Memory B cell (primary cell): ENCODE results near the gene MTUS2.

Experiments used
- ATAC-seq: fragments of 150-1000 bp; cut with Tn5 transposase; 2 replicates; pipeline ENCODE4 v1.10.0; 2021; ENCODE audit warnings: low read depth, mild to moderate bottlenecking, moderate library complexity
- DNase-seq, 2 donors: peaks; one replicate each; pipeline ENCODE4 v3.0.0; 2022; ENCODE audit warnings: low spot score in 2 of 2
- H3K27ac Mint-ChIP-seq: one replicate; pipeline ENCODE4 v1.8.0; 2022; ENCODE audit warnings: mild to moderate bottlenecking, moderate library complexity, mixed read lengths
- H3K27me3 Mint-ChIP-seq: one replicate; pipeline ENCODE4 v1.8.0; 2022; ENCODE audit warnings: mixed read lengths
- H3K36me3 Mint-ChIP-seq: one replicate; pipeline ENCODE4 v1.8.0; 2022; ENCODE audit warnings: mild to moderate bottlenecking, mixed read lengths
- H3K4me1 Mint-ChIP-seq: one replicate; pipeline ENCODE4 v1.8.0; 2022; ENCODE audit warnings: mixed read lengths
- H3K4me3 Mint-ChIP-seq: one replicate; pipeline ENCODE4 v1.8.0; 2022; ENCODE audit warnings: mild to moderate bottlenecking, moderate library complexity, mixed read lengths
- H3K9me3 Mint-ChIP-seq: one replicate; pipeline ENCODE4 v1.8.0; 2022; ENCODE audit warnings: mixed read lengths

MTUS2 gene

GRCh38 chr13:29493796-29494195 is 673.7 kb downstream of the MTUS2 start:
- Mint-ChIP-seq H3K27me3 (no peaks in the 10 kb centered on the region), H3K36me3 (no peaks in the 10 kb centered on the region), H3K9me3 (no peaks in the 10 kb centered on the region), H3K27ac (peak overlapping the region; percentile 45), H3K4me3 (no peak overlapping the region), H3K4me1 (peaks cover 23% of the 10 kb centered on the region)
- DNase-seq = no peak
- no peak for ATAC-seq

GRCh38 chr13:29494520-29494919 is 674.4 kb downstream of the MTUS2 start:
- Mint-ChIP-seq H3K36me3 (no peaks in the 10 kb centered on the region), H3K4me1 (peaks cover 23% of the 10 kb centered on the region), H3K4me3 (no peak overlapping the region), H3K9me3 (no peaks in the 10 kb centered on the region), H3K27me3 (no peaks in the 10 kb centered on the region), H3K27ac (peak overlapping the region; percentile 45)
- DNase-seq (no peak), ATAC-seq (peak; percentile 23)

DNA sequence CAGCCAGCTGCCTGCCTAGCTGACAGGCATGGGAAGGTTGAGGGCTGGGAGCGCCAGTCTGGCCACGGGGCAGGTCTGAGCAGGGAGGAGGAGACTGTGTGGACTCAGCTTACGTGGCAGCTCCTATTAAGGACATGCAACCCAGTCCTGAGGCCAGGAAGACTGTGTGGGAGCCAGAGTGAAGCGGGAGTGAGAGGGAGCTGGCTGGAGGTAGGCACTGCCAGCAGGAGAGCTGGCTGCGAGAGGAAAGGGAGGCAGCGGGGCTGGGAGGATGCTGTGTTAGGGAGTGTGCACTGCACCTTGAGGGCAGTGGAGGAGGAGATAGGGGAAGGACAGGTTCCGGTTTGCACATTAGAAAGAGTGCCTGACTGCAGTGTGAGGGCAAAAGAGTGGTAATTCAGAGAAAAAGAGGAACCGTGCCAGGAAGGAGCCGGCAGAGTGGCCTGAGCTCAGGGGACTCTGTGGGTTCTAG is 676.1 kb downstream of the MTUS2 start:
- peak; percentile 33 to 47 for DNase-seq
- peak overlapping the region; percentile 3 for H3K27ac Mint-ChIP-seq
- peak; percentile 76 for ATAC-seq
- H3K9me3 Mint-ChIP-seq = no peaks in the 10 kb centered on the region
- H3K27me3 Mint-ChIP-seq = no peaks in the 10 kb centered on the region
- H3K4me3 Mint-ChIP-seq = peak overlapping the region; percentile 78
- H3K36me3 Mint-ChIP-seq = no peaks in the 10 kb centered on the region
- peaks cover 23% of the 10 kb centered on the region for H3K4me1 Mint-ChIP-seq

DNA sequence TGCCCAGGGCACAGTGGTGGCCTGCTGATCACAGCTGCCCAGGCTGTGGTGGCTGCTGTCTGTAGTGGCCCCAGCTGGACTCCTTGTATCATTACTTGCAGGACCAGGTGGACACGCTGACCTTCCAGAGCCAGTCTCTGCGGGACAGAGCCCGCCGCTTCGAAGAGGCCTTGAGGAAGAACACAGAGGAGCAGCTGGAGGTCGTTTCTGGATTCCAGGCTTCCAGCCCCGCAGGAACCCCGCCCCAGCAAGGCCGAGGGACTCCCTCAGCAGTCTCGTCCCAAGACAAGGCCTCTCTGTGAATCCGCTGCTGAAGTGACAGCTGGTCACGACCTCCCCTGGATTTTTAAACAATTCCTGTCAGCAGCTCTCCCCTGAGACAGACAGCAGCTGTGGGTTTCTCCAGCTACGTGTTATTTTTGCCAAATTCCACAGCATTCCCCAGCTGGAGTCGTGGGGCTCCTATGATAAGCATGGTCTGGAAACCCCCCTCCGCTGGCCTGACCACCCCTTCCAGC is 677.1 kb downstream of the MTUS2 start:
- Mint-ChIP-seq H3K4me1 (peaks cover 23% of the 10 kb centered on the region), H3K27me3 (peaks cover 3% of the 10 kb centered on the region), H3K9me3 (no peaks in the 10 kb centered on the region), H3K4me3 (no peak overlapping the region), H3K27ac (no peak overlapping the region), H3K36me3 (no peaks in the 10 kb centered on the region)
- ATAC-seq (no peak), DNase-seq (no peak)

GRCh38 chr13:29498426-29499040 is 678.4 kb downstream of the MTUS2 start:
- DNase-seq = no peak
- H3K36me3 Mint-ChIP-seq = no peaks in the 10 kb centered on the region
- H3K4me3 Mint-ChIP-seq = no peak overlapping the region
- peaks cover 26% of the 10 kb centered on the region for H3K4me1 Mint-ChIP-seq
- peaks cover 5% of the 10 kb centered on the region for H3K27me3 Mint-ChIP-seq
- no peaks in the 10 kb centered on the region for H3K9me3 Mint-ChIP-seq
- ATAC-seq = no peak
- no peak overlapping the region for H3K27ac Mint-ChIP-seq

DNA sequence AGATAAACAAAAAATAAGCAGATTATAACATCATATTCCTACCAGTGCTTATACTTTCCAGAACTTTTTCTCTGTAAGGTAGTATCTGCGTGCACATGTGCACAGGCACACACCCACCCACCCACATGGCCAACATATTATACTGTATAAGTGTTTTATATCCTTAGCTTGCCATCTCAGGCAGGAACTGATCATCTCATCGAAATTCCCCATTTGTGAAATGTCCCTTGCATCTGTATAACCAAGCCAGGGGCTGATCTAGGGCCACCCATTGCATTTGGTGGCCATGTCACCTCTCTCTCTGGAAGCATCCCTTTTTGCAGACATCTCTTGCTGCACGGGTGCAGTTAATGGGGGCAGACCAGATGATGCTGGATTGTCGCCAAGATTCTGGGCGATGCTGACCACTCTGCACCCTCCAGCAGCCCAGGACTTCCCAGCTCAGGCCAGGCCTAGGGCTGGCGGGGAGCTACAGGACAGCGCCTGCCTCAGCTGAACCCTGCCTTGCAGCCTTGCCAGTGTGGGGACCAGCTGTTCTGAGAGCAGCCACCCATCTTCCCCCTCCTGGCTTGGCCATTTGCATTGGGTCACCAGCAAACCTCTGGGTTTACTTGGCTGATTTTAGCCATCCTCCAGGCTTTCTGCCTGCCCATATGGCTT is 679.5 kb downstream of the MTUS2 start:
- Mint-ChIP-seq H3K9me3 (no peaks in the 10 kb centered on the region), H3K27ac (no peak overlapping the region), H3K4me3 (no peak overlapping the region), H3K27me3 (peaks cover 7% of the 10 kb centered on the region), H3K36me3 (no peaks in the 10 kb centered on the region), H3K4me1 (peaks cover 21% of the 10 kb centered on the region)
- ATAC-seq (no peak), DNase-seq (no peak)

- Mint-ChIP-seq H3K9me3 (no peaks in the 10 kb centered on the region), H3K27me3 (peaks cover 8% of the 10 kb centered on the region), H3K4me1 (peaks cover 20% of the 10 kb centered on the region), H3K4me3 (no peak overlapping the region), H3K27ac (no peak overlapping the region), H3K36me3 (no peaks in the 10 kb centered on the region)
- DNase-seq (no peak), ATAC-seq (no peak)
Observed at GRCh38 chr13:29500386-29500785, 680.2 kb downstream of the MTUS2 start.

DNA sequence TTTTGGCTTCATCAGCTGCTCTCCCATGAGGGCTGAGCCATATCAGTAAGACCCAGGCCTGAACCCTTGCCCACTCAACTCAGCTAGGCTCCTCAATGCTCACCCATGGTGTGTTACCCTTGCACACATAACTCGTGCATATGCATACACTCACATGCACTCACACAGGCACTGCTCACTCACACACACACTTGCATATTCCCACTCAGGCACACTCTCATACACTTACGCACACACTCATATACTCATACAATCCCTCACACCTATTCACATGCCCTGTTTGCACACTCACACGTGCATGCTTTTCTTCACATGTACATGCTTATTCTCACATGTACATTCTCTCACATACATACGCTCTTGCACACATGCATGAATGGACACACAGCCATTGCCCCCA is 681.5 kb downstream of the MTUS2 start:
- no peak overlapping the region for H3K4me3 Mint-ChIP-seq
- H3K27me3 Mint-ChIP-seq = peaks cover 11% of the 10 kb centered on the region
- no peak overlapping the region for H3K27ac Mint-ChIP-seq
- no peak for DNase-seq
- H3K4me1 Mint-ChIP-seq = peaks cover 7% of the 10 kb centered on the region
- H3K36me3 Mint-ChIP-seq = no peaks in the 10 kb centered on the region
- no peaks in the 10 kb centered on the region for H3K9me3 Mint-ChIP-seq
- no peak for ATAC-seq

DNA sequence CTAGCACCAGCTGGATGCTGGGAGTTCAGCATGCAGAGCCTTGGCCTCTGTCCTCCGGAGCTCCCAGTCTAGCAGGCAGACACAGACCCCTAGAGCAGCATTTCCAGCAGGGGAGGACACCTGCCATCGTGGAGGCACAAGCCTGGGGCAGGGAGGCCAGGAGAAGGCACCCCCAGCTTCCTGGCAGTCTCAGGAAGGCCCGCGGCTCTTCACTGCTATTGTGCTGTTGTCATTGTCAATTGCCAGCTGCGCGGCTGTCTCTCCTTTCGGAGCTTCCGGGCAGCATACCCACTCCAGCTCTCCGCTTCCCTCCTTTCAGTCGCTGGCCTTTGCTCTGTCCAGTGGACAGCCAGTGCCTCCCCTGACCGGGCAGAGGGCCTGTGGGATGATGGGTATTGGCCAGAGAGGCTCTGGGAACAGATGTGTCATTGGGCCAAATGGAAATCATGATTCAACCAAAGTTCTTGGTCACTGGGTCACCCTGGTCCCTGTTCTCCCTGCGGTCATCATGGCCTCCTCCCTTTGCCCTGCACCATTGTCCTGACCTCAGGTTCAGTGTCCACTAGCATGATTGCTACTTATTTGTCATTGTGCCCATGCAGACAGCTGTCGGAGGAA is 682.4 kb downstream of the MTUS2 start:
- Mint-ChIP-seq H3K27me3 (peaks cover 11% of the 10 kb centered on the region), H3K9me3 (no peaks in the 10 kb centered on the region), H3K4me1 (peaks cover 3% of the 10 kb centered on the region), H3K4me3 (no peak overlapping the region), H3K36me3 (no peaks in the 10 kb centered on the region), H3K27ac (no peak overlapping the region)
- ATAC-seq (no peak), DNase-seq (no peak)

GRCh38 chr13:29503041-29503837 is 683.1 kb downstream of the MTUS2 start:
- no peak for ATAC-seq
- no peak for DNase-seq
- H3K36me3 Mint-ChIP-seq = no peaks in the 10 kb centered on the region
- H3K4me1 Mint-ChIP-seq = peaks cover 3% of the 10 kb centered on the region
- H3K27me3 Mint-ChIP-seq = peaks cover 11% of the 10 kb centered on the region
- H3K27ac Mint-ChIP-seq = no peak overlapping the region
- no peak overlapping the region for H3K4me3 Mint-ChIP-seq
- H3K9me3 Mint-ChIP-seq = no peaks in the 10 kb centered on the region

- Mint-ChIP-seq H3K9me3 (no peaks in the 10 kb centered on the region), H3K4me3 (no peak overlapping the region), H3K27ac (no peak overlapping the region), H3K36me3 (no peaks in the 10 kb centered on the region), H3K4me1 (peaks cover 3% of the 10 kb centered on the region), H3K27me3 (peaks cover 11% of the 10 kb centered on the region)
- DNase-seq (no peak), ATAC-seq (no peak)
Observed at GRCh38 chr13:29504691-29505090, 684.6 kb downstream of the MTUS2 start.

GRCh38 chr13:29505511-29505910 is 685.4 kb downstream of the MTUS2 start:
- H3K27me3 Mint-ChIP-seq = peaks cover 11% of the 10 kb centered on the region
- ATAC-seq = no peak
- H3K27ac Mint-ChIP-seq = no peak overlapping the region
- H3K36me3 Mint-ChIP-seq = no peaks in the 10 kb centered on the region
- H3K4me3 Mint-ChIP-seq = no peak overlapping the region
- H3K9me3 Mint-ChIP-seq = no peaks in the 10 kb centered on the region
- no peak for DNase-seq
- peaks cover 3% of the 10 kb centered on the region for H3K4me1 Mint-ChIP-seq

DNA sequence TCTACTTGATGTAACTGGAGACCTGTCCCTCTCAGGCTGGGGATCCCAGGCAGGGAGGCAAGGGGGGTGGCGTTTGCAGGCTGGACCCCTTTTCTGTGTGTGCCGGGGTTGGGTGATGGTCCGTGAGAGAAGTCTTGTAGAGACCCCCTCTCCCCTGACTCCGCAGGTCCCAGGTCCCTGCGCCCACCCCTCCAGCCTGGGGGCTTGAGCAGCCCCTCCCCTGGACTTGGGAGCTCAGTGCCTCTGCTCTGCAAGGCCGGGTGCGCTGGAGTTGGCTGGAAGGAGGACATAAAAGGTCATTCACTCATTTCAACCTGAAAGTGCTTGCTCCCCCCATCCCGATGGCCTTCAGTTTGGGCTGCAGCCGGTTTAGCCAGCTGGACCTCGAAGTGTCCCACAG is 685.8 kb downstream of the MTUS2 start:
- Mint-ChIP-seq H3K4me3 (no peak overlapping the region), H3K27ac (no peak overlapping the region), H3K36me3 (no peaks in the 10 kb centered on the region), H3K27me3 (peaks cover 11% of the 10 kb centered on the region), H3K9me3 (no peaks in the 10 kb centered on the region), H3K4me1 (peaks cover 3% of the 10 kb centered on the region)
- ATAC-seq (no peak), DNase-seq (no peak)

DNA sequence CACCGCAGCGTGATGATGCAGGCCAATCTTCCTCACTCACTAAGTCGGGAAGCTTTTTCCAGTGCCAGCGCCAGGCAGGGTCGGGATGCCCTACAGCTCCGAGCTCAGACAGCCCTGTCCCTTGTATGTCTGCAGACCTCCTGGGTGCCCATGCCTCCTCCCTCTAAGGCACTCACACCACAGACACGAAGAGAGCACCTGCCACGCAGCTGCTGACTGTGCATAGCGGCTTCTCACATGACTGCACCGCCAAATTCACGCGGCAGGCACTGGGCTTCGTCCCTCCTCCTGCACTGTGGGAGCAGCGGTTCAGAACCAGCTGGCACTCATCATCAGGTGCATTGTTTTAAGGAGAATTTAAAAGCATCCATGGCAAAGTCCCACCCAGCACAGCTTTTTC is 687.2 kb downstream of the MTUS2 start:
- peaks cover 3% of the 10 kb centered on the region for H3K4me1 Mint-ChIP-seq
- peak; percentile 69 for ATAC-seq
- H3K9me3 Mint-ChIP-seq = no peaks in the 10 kb centered on the region
- H3K4me3 Mint-ChIP-seq = no peak overlapping the region
- H3K27me3 Mint-ChIP-seq = peaks cover 7% of the 10 kb centered on the region
- no peak for DNase-seq
- no peaks in the 10 kb centered on the region for H3K36me3 Mint-ChIP-seq
- H3K27ac Mint-ChIP-seq = no peak overlapping the region
